Measurements from ENCODE around the gene CHID1. TPM values are rescaled to one million over a fixed set of nuclear protein-coding genes. Genes with fewer than 3 reads are reported as not detected.

The CHID1 gene
- total and polyA plus RNA-seq, 2 of the 4 experiments (the other 2 are of a cell fraction) = 34.2 to 121 TPM

DNA sequence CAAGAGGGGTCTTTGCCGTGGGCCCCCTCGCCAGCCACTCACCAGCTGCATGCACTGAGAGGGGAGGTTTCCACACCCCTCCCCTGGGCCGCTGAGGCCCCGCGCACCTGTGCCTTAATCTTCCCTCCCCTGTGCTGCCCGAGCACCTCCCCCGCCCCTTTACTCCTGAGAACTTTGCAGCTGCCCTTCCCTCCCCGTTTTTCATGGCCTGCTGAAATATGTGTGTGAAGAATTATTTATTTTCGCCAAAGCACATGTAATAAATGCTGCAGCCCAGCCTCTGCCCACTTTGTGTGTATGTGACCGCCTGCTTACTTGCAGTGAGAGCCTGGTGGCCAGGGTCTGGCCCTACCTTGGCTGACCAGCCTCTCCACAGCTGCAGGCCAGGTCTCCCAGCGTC, 85.7 kb downstream of the CHID1 start:
- Histone ChIP-seq H3K56ac (ENCODE audit: extremely low read depth, insufficient read depth, low read length) (no peak overlapping the region), H3K36me3 (ENCODE audit: control insufficient read depth, insufficient read depth, low read length) (peaks cover 30% of the 10 kb centered on the region), H3K27me3 (ENCODE audit: control insufficient read depth, insufficient read depth, low read length) (peaks cover 6% of the 10 kb centered on the region; the same call in 1 of the 2 replicates), H2AFZ (replicated peaks; ENCODE audit: low read length, poor library complexity) (no peak overlapping the region), H3K27ac (ENCODE audit: insufficient read depth, low read length) (no peak overlapping the region), H3K9me1 (ENCODE audit: insufficient read depth, low read length) (peaks cover 13% of the 10 kb centered on the region), H3K4me2 (ENCODE audit: low read depth, low read length) (no peak overlapping the region), H2BK15ac (ENCODE audit: low read depth, low read length) (no peak overlapping the region), H2BK5ac (ENCODE audit: low read depth, low read length, poor library complexity, severe bottlenecking) (no peak overlapping the region), H3K18ac (ENCODE audit: low read depth, low read length) (no peak overlapping the region), H3K4me1 (ENCODE audit: control insufficient read depth, insufficient read depth, low read length) (peaks cover 26% of the 10 kb centered on the region), H3K4me3 (ENCODE audit: insufficient read depth, low read depth, low read length) (no peak overlapping the region), H2AK5ac (ENCODE audit: low read depth, low read length) (no peak overlapping the region), H2BK120ac (ENCODE audit: low read depth, low read length) (no peak overlapping the region), H3K4ac (ENCODE audit: low read depth, low read length) (no peak overlapping the region), H2BK20ac (ENCODE audit: low read depth, low read length) (no peak overlapping the region), H3K14ac (replicated peaks; ENCODE audit: low read depth, low read length) (no peak overlapping the region), H3K23ac (ENCODE audit: low read depth, low read length) (no peak overlapping the region), H2AK9ac (replicated peaks; ENCODE audit: low read depth, low read length, poor library complexity) (no peak overlapping the region), H4K91ac (ENCODE audit: insufficient read depth, low read depth, low read length) (no peak overlapping the region), H4K20me1 (ENCODE audit: insufficient read depth, low read length) (peaks cover 40% of the 10 kb centered on the region), H3K79me1 (ENCODE audit: low read depth in 1 of 2, low read length in 2 of 2) (peaks cover 19 to 28% of the 10 kb centered on the region in 2 experiments), H4K5ac (ENCODE audit: low read depth, low read length) (no peak overlapping the region), H3K9me3 (ENCODE audit: control insufficient read depth, insufficient read depth, low read length) (no peaks in the 10 kb centered on the region), H4K8ac (ENCODE audit: low read depth in 2 of 2, low read length in 2 of 2) (no peak overlapping the region), H3K9ac (ENCODE audit: low read depth, low read length) (no peak overlapping the region)
- TF ChIP-seq POLR2A (IDR thresholded peaks at IDR 0.05; ENCODE audit: low read depth, low read length) (no peak), MAFK (IDR thresholded peaks at IDR 0.05; ENCODE audit: low read depth, low read length) (no peak), RFX5 (IDR thresholded peaks at IDR 0.05; ENCODE audit: low read depth, low read length) (no peak), RCOR1 (IDR thresholded peaks at IDR 0.05; ENCODE audit: insufficient replicate concordance, low read length) (no peak), MAZ (IDR thresholded peaks at IDR 0.05; ENCODE audit: borderline replicate concordance, low read depth, low read length) (no peak), FOS (IDR thresholded peaks at IDR 0.05; ENCODE audit: low read depth, low read length) (no peak), NFE2L2 (IDR thresholded peaks at IDR 0.05; ENCODE audit: low read depth, low read length) (no peak), RAD21 (IDR thresholded peaks at IDR 0.05; ENCODE audit: low read length) (no peak), MXI1 (IDR thresholded peaks at IDR 0.05; ENCODE audit: borderline replicate concordance, low read depth, low read length) (no peak), SMC3 (IDR thresholded peaks at IDR 0.05; ENCODE audit: low read depth, low read length) (no peak), CHD1 (IDR thresholded peaks at IDR 0.05; ENCODE audit: low read depth, low read length) (no peak), BHLHE40 (IDR thresholded peaks at IDR 0.05; ENCODE audit: low read depth, low read length) (no peak), CEBPB (IDR thresholded peaks at IDR 0.05; ENCODE audit: low read depth, low read length) (no peak)
- TF ChIP-seq, protein P1, sequence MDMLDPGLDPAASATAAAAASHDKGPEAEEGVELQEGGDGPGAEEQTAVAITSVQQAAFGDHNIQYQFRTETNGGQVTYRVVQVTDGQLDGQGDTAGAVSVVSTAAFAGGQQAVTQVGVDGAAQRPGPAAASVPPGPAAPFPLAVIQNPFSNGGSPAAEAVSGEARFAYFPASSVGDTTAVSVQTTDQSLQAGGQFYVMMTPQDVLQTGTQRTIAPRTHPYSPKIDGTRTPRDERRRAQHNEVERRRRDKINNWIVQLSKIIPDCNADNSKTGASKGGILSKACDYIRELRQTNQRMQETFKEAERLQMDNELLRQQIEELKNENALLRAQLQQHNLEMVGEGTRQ (IDR thresholded peaks at IDR 0.05; ENCODE audit: low read depth, low read length) = no peak
- TF ChIP-seq, protein P2, sequence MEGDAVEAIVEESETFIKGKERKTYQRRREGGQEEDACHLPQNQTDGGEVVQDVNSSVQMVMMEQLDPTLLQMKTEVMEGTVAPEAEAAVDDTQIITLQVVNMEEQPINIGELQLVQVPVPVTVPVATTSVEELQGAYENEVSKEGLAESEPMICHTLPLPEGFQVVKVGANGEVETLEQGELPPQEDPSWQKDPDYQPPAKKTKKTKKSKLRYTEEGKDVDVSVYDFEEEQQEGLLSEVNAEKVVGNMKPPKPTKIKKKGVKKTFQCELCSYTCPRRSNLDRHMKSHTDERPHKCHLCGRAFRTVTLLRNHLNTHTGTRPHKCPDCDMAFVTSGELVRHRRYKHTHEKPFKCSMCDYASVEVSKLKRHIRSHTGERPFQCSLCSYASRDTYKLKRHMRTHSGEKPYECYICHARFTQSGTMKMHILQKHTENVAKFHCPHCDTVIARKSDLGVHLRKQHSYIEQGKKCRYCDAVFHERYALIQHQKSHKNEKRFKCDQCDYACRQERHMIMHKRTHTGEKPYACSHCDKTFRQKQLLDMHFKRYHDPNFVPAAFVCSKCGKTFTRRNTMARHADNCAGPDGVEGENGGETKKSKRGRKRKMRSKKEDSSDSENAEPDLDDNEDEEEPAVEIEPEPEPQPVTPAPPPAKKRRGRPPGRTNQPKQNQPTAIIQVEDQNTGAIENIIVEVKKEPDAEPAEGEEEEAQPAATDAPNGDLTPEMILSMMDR (conservative IDR thresholded peaks at IDR 0.05; ENCODE audit: low read depth, low read length) = no peak
- TF ChIP-seq, protein P3, sequence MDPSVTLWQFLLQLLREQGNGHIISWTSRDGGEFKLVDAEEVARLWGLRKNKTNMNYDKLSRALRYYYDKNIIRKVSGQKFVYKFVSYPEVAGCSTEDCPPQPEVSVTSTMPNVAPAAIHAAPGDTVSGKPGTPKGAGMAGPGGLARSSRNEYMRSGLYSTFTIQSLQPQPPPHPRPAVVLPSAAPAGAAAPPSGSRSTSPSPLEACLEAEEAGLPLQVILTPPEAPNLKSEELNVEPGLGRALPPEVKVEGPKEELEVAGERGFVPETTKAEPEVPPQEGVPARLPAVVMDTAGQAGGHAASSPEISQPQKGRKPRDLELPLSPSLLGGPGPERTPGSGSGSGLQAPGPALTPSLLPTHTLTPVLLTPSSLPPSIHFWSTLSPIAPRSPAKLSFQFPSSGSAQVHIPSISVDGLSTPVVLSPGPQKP (IDR thresholded peaks at IDR 0.05; ENCODE audit: borderline replicate concordance, low read depth, low read length) = no peak
- no peak for ATAC-seq (ENCODE audit: low read depth)
- ChIA-PET POLR2A (ENCODE audit: unreplicated experiment) (interaction anchor here (0.6 kb wide), 1 partner anchor 10 kb away, joined by 3 read pairs; no protein-coding TSS in a partner anchor), CTCF (no interaction called here)
- WGBS, 2 experiments (ENCODE audit: extremely low coverage in 2 of 2, insufficient read length in 1 of 2) = 84% methylated on average over 2 of the region's 11 CpGs; no CpG with 5 or more reads in 1 of the 2 experiments
- in situ Hi-C loops (cut with MboI; ENCODE audit: low sequenced_read_pairs) = no loop called here
- no TSS peak for BruUV-seq (replicated peaks)
- dilution Hi-C loops (cut with HindIII; ENCODE audit: low sequenced_read_pairs, unreplicated experiment) = no loop called here
- intact Hi-C loops (cut with micrococcal nuclease) = no loop called here
- no peak for DNase-seq
